Stimulated activated CD4-positive, alpha-beta T cell treated with anti-CD3 and anti-CD28 coated beads, TNF-alpha, amount 100 ng/mL, for 1 hour (primary cell): Measurements from ENCODE around the gene FARP1.

Source experiments
- DNase-seq, 3 donors: peaks; one replicate each; pipeline ENCODE4 v3.0.0-alpha.2; 2020; ENCODE audit warnings: low read depth in 3 of 3, low spot score in 1 of 3

The FARP1 gene

DNA sequence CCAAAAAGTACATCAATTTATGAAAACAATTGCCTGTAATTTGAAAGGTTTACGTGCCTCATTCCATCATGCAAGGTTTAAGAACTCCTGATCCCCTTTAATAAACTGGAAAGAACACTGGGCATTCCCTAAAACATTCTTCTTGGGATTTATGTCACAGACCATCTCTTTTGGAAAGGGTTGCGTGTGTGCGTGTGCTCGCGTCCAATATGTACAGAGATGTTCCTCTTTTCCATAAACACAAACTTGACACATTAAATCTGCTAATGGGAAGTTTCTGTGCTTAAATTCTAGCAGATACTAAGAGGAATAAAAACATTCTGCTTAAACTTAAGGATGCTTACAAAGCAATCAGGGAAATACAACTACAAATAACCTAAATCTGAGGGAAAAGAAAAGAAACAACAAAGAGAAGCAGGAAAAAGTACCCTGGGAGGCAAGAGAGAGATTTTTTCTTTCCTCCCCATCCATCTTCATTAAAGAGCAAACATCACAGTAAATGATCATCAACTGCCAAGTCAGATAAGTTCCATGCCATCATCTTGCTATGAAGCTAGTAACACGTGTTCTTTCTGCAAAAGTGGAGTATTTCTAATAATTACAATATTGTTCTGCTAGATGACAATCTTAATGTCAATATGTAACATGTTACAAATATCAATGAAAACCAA is 350.3 kb downstream of the FARP1 start:
- DNase-seq: no peak

DNA sequence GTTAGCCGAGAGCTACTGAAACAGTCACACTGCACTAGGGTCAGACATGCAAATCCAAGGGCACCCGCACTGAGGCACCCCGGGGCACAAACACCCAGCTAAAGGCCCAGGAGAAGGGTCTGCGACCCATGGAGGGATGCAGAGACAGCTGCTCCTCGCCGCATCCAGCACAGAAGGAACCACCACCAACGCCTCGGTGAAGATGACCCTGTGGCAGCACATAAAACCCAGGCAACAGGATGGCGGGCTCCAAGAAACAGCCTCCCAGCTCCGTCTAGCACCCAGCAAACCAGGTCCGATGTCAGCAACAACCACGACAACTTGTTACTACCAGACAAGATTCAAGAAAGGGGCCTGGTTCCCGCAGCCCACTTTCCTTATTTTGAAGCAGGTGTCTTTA is 351.9 kb downstream of the FARP1 start:
- DNase-seq: no peak

DNA sequence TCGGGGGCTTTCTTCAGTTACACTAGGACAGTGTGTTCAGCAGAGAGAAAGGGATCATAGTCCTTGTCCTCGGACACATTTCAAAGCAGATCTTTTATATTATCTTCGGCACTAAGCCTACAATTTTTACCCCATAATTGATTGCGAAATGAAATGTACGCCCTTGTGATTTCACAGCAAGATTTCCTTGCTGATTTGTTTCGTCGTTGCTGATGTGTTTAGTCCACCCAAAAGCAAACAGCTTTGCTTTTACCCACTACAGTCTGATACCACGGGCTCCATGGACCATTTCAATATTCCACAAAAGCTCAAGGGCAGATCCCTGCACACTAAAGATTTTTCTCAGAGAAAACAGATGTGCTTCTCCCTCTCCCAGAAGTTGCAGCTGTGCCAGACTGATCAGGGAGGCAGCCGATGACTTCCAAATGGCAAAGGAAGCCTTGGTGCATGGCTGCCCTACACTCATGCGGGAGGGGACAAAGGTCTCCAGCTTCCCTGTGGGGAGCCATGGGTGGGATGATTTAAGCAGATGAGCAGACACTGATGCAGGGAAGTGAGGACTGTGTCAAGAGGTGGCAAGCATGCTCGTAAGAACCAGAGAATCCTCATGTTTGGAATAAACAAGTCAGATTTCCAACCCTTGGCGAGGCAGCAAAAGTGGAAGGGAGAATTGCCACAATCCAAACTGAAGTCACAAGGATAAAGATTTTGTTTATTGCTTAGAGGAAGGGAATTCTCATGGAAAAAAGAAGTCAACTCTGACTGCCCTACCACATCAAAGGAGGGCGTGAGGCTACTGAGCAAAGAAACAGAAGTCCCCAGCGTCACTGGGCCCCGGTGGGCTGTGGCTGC is 353.0 kb downstream of the FARP1 start:
- no peak for DNase-seq

DNA sequence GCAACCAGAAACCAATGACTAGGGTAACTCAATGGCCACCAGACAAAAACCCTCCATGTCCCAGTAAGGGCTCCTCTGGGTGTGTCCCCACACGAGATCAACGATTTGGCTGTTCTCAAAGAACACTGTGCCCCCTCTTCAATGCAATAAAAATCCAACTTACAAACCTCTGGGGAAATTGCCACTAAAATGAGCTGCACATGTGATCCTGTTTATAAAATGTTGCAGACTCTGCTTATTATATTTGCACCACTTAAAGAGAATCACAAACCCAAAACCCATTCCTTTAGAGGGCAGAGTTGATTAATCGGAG is 353.5 kb downstream of the FARP1 start:
- DNase-seq: no peak

DNA sequence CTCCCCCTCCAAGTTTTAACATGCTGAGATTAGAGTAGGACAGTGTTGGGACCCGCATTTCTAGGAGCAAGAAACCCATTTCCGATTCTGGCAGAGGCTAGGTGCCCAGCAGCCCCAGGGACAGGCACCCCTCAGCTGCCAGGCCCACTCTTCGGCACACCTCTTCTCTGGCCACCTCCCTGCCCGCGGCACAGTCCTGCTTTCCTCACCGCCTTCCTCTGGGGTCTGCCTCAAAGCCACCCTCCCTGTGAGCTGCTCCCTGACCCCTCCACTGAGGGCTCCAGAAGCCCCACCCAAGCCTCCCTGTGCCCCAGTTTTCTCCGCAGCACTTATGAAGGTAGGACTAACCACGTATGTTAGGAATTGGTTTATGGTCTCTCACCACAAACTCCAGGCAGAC is 354.1 kb downstream of the FARP1 start:
- no peak for DNase-seq

DNA sequence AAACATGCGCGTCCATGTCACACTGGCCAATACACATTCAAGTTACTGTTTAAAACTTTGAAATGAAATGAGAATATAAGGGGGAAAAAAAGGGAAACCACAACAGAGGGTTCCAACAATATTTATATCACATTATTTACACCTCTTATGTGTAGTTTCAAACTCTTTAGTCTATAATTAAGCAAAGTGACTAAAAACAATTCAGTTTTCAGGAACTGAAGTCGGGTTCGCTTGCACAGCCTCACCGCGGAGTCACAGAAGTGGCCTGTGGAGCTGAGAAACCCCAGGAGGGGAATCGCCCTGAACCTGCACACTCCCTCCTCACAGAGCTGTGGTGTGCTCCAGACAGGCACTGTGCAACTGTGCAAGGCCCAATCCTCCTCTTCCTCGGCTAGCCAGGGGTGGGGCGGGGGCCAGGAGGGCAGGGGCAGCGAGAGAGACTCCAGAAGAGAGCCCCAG is 358.1 kb downstream of the FARP1 start:
- DNase-seq: no peak

DNA sequence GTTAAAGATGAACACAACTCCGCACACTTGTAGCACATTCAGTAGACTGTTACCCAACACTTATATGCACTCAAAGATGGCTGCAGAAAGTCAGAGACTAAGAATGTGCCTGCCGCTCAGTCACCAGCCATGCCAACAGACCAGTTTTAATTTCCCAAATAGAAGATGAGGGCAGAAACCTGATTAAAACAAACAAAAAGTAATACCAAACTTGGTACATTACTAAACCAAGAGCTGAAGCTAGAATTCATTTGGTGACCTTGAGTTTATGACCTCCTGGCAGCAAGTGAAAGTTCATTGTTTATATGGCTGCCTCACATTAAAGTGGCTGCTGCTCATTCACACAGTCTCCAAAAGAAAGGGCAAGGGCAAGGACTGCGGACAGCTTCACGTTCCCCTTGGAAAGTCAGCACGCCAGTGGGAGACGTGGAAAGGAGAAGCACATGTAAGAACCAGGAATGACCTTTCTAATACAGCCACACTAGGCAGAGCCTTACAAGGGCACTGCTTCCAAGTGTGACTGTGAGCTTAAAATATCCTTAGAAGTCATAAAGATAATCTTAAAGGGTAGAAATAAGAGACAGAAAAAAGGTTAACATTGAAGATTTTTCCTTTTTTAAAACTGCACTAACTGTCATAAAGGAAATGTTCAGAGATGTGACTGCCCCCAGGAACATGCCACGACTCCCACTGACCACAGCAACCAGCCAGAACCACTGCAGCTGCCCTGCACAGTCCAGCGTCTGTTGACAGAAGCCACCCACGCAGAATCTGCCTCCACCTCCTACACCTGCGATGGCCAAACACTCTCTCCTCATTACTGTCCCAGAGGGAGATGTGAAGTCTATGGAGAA is 360.5 kb downstream of the FARP1 start:
- DNase-seq: no peak

DNA sequence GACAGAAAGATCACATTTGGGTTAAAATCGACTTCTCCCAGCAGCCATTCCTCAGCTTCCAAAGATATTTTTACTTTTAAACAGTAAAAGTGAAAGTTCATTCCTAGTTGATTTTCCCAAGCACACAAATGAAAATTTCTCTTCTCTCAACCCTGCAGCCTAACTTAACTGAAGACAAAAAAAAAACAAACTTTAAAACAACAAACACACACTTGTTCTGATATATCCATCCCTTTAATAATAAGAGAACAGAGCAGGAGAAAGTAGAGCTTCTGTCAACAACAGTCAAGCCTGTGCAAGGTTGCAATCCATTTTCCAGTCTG is 361.1 kb downstream of the FARP1 start:
- DNase-seq: no peak

DNA sequence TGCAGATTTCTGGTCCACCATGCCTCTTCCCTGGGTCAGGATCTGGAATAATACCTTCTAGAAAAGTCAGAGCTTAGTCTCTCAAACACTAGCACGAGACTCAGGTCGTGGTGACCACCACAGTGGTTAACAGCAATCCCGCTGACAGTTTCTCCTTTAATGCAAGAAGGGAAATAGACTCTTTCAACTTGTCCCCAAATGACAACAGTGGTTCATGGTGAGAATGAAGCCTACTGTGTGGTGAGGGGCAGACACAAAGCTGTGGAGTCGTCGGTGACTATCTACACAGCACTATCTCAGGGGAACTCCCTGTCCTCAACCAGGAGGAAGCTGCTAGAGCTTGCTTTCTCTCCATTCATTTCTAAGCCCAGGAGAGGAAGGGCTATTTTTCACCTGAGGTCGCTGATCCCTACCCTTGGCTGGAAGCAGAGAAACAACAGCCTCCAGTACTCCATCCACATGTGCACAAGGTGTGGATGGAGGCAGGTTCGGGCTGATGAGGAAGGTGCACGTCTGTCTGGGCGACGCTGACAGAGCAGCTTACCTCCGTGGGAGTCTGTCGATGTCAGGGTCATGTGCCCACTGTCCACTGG is 361.6 kb downstream of the FARP1 start:
- no peak for DNase-seq
